ENCODE data around the gene ALOXE3. TPM values are rescaled to one million over a fixed set of nuclear protein-coding genes. Genes with fewer than 3 reads are reported as not detected.

ALOXE3 gene
- total and polyA plus RNA-seq, 2 experiments from 2014 or later, result 0.10 to 0.27 TPM

- no peak for ATAC-seq
- Histone ChIP-seq H3K9me2 (ENCODE audit: insufficient read depth) (no peaks in the 10 kb centered on the region), H3K36me3 (ENCODE audit: insufficient read depth) (no peaks in the 10 kb centered on the region), H3K27me3 (ENCODE audit: insufficient read depth) (peaks cover 37% of the 10 kb centered on the region), H2AFZ (peak overlapping the region; percentile 43; the same call in 1 of the 2 replicates), H4K20me1 (replicated peaks; ENCODE audit: insufficient read depth) (no peaks in the 10 kb centered on the region), H3K27ac (ENCODE audit: low read depth) (no peak overlapping the region), H3K4me3 (no peak overlapping the region), H3K79me2 (replicated peaks; ENCODE audit: insufficient read depth) (no peaks in the 10 kb centered on the region), H3K4me2 (no peak overlapping the region), H3F3A (replicated peaks; ENCODE audit: low read depth) (no peaks in the 10 kb centered on the region), H3K4me1 (ENCODE audit: insufficient read depth) (peaks cover 13% of the 10 kb centered on the region)
- TF ChIP-seq CTCF (conservative IDR thresholded peaks at IDR 0.05; ENCODE audit: low read depth in 2 of 2), result no peak
- TF ChIP-seq ZNF331 (CRISPR knock-in tag; IDR thresholded peaks at IDR 0.05; ENCODE audit: low read depth), result no peak
- no peak for TF ChIP-seq NANOG (IDR thresholded peaks at IDR 0.05; ENCODE audit: borderline replicate concordance)
- Mint-ChIP-seq H3K27me3 (ENCODE audit: insufficient read depth, low read depth, poor library complexity) (peaks cover 11% of the 10 kb centered on the region), H3K4me1 (peaks cover 13% of the 10 kb centered on the region), H3K4me3 (no peak overlapping the region), H3K27ac (no peak overlapping the region), H3K36me3 (ENCODE audit: low read depth) (no peaks in the 10 kb centered on the region), H3K9me3 (no peaks in the 10 kb centered on the region)
- DNase-seq (ENCODE audit: low spot score), result no peak
Measured at GRCh38 chr17:8056232-8056975, 61.9 kb downstream of the ALOXE3 start.

GRCh38 chr17:8055851-8056231 lies 62.5 kb downstream of the ALOXE3 start:
- H3K27ac ChIP-seq (ENCODE audit: low read depth), result no peak overlapping the region
- ATAC-seq (no peak), DNase-seq (ENCODE audit: low spot score) (no peak)
- Mint-ChIP-seq H3K27me3 (ENCODE audit: insufficient read depth, low read depth, poor library complexity) (peaks cover 6% of the 10 kb centered on the region), H3K4me3 (no peak overlapping the region), H3K27ac (no peak overlapping the region), H3K36me3 (ENCODE audit: low read depth) (no peaks in the 10 kb centered on the region), H3K4me1 (peaks cover 7% of the 10 kb centered on the region), H3K9me3 (no peaks in the 10 kb centered on the region)
- H3K4me1 ChIP-seq (ENCODE audit: insufficient read depth), result peaks cover 8% of the 10 kb centered on the region
- H3K27me3 ChIP-seq (ENCODE audit: insufficient read depth), result peaks cover 32% of the 10 kb centered on the region
- H2AFZ ChIP-seq, result no peak overlapping the region; the same call in 1 of the 2 replicates
- H3K79me2 ChIP-seq (replicated peaks; ENCODE audit: insufficient read depth), result no peaks in the 10 kb centered on the region
- no peaks in the 10 kb centered on the region for H3K9me2 ChIP-seq (ENCODE audit: insufficient read depth)
- no peaks in the 10 kb centered on the region for H3F3A ChIP-seq (replicated peaks; ENCODE audit: low read depth)
- no peak overlapping the region for H3K4me2 ChIP-seq
- no peak overlapping the region for H3K4me3 ChIP-seq
- H3K36me3 ChIP-seq (ENCODE audit: insufficient read depth), result no peaks in the 10 kb centered on the region
- H4K20me1 ChIP-seq (replicated peaks; ENCODE audit: insufficient read depth), result no peaks in the 10 kb centered on the region
- no peak for TF ChIP-seq ETS1 (IDR thresholded peaks at IDR 0.05)
- no peak for TF ChIP-seq ZNF114 (CRISPR knock-in tag; IDR thresholded peaks at IDR 0.05)
- TF ChIP-seq POLR2AphosphoS5 (IDR thresholded peaks at IDR 0.05; ENCODE audit: low read depth), result no peak
- no peak for TF ChIP-seq JUNB (IDR thresholded peaks at IDR 0.05; ENCODE audit: unreplicated experiment)
- TF ChIP-seq CTCF (conservative IDR thresholded peaks at IDR 0.05; ENCODE audit: low read depth in 2 of 2), result no peak
- no peak for TF ChIP-seq ZNF462 (CRISPR knock-in tag; IDR thresholded peaks at IDR 0.05)
- TF ChIP-seq EZH2phosphoT487 (IDR thresholded peaks at IDR 0.05; ENCODE audit: unreplicated experiment), result no peak
- no peak for TF ChIP-seq CREB1 (CRISPR knock-in tag; IDR thresholded peaks at IDR 0.05; ENCODE audit: low read depth)

Data from GM23338 (cell line).